Tibial nerve (tissue), 4 donors: ENCODE results near the gene PRKG1. TPM values are rescaled to one million over a fixed set of nuclear protein-coding genes. Genes with fewer than 3 reads are reported as not detected.

Experiments
- DNase-seq, 2 donors: peaks; one replicate each; pipeline ENCODE4 v3.0.0-alpha.2; 2019; ENCODE audit warnings: low spot score in 2 of 2
- H3K27ac ChIP-seq, 4 donors: fragments of 200-600 bp; sonication (generic) in 3 of 4; one replicate each; pipeline ENCODE4 v1.5.1; 2017 to 2019; ENCODE audit warnings: mild to moderate bottlenecking in 1 of 4
- H3K27me3 ChIP-seq, 2 donors: fragments of 200-600 bp; sonication (generic) in 1 of 2; one replicate each; pipeline versions ENCODE4 v1.5.1 to v1.6.0; 2017 to 2019
- H3K36me3 ChIP-seq, 3 donors: fragments of 200-600 bp; sonication (generic); one replicate each; pipeline ENCODE4 v1.5.1; 2018 to 2019
- H3K4me1 ChIP-seq, 4 donors: fragments of 200-600 bp; sonication (generic) in 3 of 4; one replicate each; pipeline ENCODE4 v1.5.1; 2017 to 2019
- H3K4me3 ChIP-seq, 4 donors: fragments of 200-600 bp; sonication (generic) in 3 of 4; one replicate each; pipeline ENCODE4 v1.5.1; 2017 to 2019; ENCODE audit warnings: mild to moderate bottlenecking in 1 of 4, moderate library complexity in 1 of 4
- H3K9me3 ChIP-seq, 4 donors: fragments of 200-600 bp; sonication (generic) in 3 of 4; one replicate each; pipeline ENCODE4 v1.5.1; 2017 to 2019
- CTCF ChIP-seq, 5 experiments: fragments of 200-600 bp in 3 of 5; fragments of 450-650 bp in 2 of 5; sonication (generic) in 3 of 5; IDR thresholded peaks; one replicate each; pipeline ENCODE4 v1.5.1; 2016 to 2019; ENCODE audit warnings: antibody characterized with exemption in 5 of 5, mild to moderate bottlenecking in 3 of 5, moderate library complexity in 2 of 5
- EP300 ChIP-seq, 2 donors: sonication (generic); formaldehyde crosslinking; IDR thresholded peaks; one replicate each; pipeline ENCODE4 v1.6.1; 2017; ENCODE audit warnings: antibody characterized with exemption in 2 of 2, mild to moderate bottlenecking in 1 of 2
- POLR2A ChIP-seq, 2 donors: fragments of 450-650 bp; IDR thresholded peaks; one replicate each; pipeline ENCODE4 v1.6.1; 2017; ENCODE audit warnings: antibody characterized with exemption in 2 of 2, mild to moderate bottlenecking in 2 of 2, moderate library complexity in 2 of 2
- WGBS, 2 donors: methylation state at CpG; one replicate each; pipeline ENCODE4 v1.1.5; 2018; 5-methylcytosine and 5-hydroxymethylcytosine counted together
- total RNA-seq, 4 donors: library from RNA; depleted of rRNA; stranded (reverse); fragments of >200 nt; gene quantifications; one replicate each; pipeline ENCODE4 v1.1.0, GENCODE V29; 2016

PRKG1 gene
- total RNA-seq, 4 donors from 2014 or later: 8.7 to 35.0 (median 14.8) TPM

GRCh38 chr10:51066231-51066630 is 8.1 kb upstream of the PRKG1 start:
- no peaks in the 10 kb centered on the region for H3K27me3 ChIP-seq
- 63 to 67% methylated on average over 1 of the region's 1 CpG for WGBS, 2 donors

DNA sequence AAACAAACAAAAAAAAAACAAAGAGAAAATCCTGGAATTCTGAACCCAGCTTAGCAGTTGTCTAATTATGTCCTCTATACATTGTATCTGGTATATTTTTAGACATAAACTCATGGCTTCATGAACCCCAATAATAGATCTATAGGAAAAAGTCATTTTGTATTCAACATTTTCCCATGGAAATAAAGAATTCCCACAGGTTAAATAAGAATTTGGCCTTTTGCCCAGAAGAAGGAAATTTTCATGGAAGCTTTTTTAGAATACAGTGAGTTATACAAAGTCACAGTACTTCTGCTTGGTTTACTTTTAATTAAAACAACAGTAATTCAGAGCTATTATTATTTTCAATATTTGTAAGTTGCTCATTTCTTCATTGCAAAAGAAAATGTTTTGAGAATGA is 2.1 kb upstream of the PRKG1 start:
- Histone ChIP-seq H3K9me3 (no peaks in the 10 kb centered on the region), H3K4me1 (peaks cover 0 to 26% (median 7%) of the 10 kb centered on the region in 4 donors), H3K4me3 (no peak overlapping the region), H3K27ac (no peak overlapping the region), H3K36me3 (no peaks in the 10 kb centered on the region), H3K27me3 (no peaks in the 10 kb centered on the region)
- DNase-seq: no peak
- TF ChIP-seq POLR2A (IDR thresholded peaks at IDR 0.05) (no peak), EP300 (IDR thresholded peaks at IDR 0.05) (no peak), CTCF (IDR thresholded peaks at IDR 0.05) (no peak)

More at GRCh38 chr10:51066231-51066630, 8.1 kb upstream of the PRKG1 start:
- H3K36me3 ChIP-seq: no peaks in the 10 kb centered on the region
- H3K27ac ChIP-seq: no peak overlapping the region
- no peak overlapping the region for H3K4me3 ChIP-seq
- no peaks in the 10 kb centered on the region for H3K4me1 ChIP-seq
- no peak for DNase-seq
- H3K9me3 ChIP-seq: no peaks in the 10 kb centered on the region
- no peak for TF ChIP-seq POLR2A (IDR thresholded peaks at IDR 0.05)
- TF ChIP-seq EP300 (IDR thresholded peaks at IDR 0.05): no peak
- TF ChIP-seq CTCF (IDR thresholded peaks at IDR 0.05): no peak

GRCh38 chr10:51072921-51073434 is 1.3 kb upstream of the PRKG1 start:
- no peak for TF ChIP-seq CTCF (IDR thresholded peaks at IDR 0.05)
- TF ChIP-seq EP300 (IDR thresholded peaks at IDR 0.05): no peak
- TF ChIP-seq POLR2A (IDR thresholded peaks at IDR 0.05): no peak
- Histone ChIP-seq H3K27me3 (no peaks in the 10 kb centered on the region), H3K27ac (peak overlapping the region in 3 of 4 donors; percentile 73 to 87 (median 86)), H3K36me3 (no peaks in the 10 kb centered on the region), H3K9me3 (no peaks in the 10 kb centered on the region), H3K4me3 (peak overlapping the region; percentile 33 to 75 (median 64)), H3K4me1 (peaks cover 0 to 26% (median 7%) of the 10 kb centered on the region in 4 donors)
- DNase-seq: no peak
- WGBS, 2 donors: 77 to 79% methylated on average over 5 of the region's 5 CpGs

DNA sequence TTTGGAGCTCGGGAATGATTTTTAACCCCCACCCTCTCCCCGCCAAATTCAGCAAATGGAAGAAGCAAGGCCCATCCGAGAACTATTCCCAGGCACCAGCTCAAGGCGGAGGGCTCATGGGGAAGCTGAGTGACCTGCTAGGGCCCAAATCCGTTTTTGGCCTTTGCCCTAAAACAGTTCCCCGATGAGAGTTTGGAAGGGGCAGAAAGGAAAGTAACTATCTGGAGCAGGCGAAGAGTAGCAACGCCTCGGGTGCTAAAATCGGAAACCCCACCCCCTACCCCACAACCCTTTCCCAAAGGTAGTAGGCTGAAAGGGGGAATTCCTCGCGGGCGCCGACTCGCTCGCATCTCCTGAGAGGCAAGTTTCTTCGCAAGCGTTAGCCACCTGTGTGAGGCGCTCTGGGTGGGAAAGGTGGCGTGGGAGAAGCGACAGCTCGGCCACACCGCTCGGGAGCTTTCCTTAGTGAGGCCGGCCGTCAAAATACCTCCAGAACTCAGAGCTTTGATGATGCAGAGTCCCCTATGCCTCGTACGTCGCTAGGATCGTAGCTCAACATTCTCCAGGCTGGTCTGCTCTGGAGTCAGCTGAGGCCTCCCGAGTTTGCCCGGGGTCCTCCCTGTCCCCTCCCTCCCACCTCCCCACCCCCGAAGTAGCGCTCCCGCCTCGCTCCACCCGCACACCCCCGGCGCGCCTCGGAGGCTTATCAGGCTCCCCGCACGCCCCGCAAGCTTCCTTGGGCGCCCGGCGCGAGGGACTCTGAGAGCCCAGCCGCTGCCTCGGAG is 642 bp upstream of the PRKG1 start:
- H3K4me1 ChIP-seq: peaks cover 0 to 26% (median 7%) of the 10 kb centered on the region in 4 donors
- H3K9me3 ChIP-seq: no peaks in the 10 kb centered on the region
- H3K27ac ChIP-seq: peak overlapping the region; percentile 50 to 87 (median 80)
- 5 to 7% methylated on average over 32 to 39 of the region's 50 CpGs for WGBS, 2 donors
- no peaks in the 10 kb centered on the region for H3K27me3 ChIP-seq
- TF ChIP-seq EP300 (IDR thresholded peaks at IDR 0.05): no peak
- no peak for TF ChIP-seq CTCF (IDR thresholded peaks at IDR 0.05)
- TF ChIP-seq POLR2A (IDR thresholded peaks at IDR 0.05): no peak
- peak overlapping the region; percentile 33 to 75 (median 64) for H3K4me3 ChIP-seq
- H3K36me3 ChIP-seq: no peaks in the 10 kb centered on the region
- DNase-seq: peak; percentile 5 to 26
